Liver (tissue), 9 donors: Measurements from ENCODE around the gene PGBD5. TPM values are rescaled to one million over a fixed set of nuclear protein-coding genes. Genes with fewer than 3 reads are reported as not detected.

ENCODE experiments used
- DNase-seq: peaks from one replicate; pipeline ENCODE4 v3.0.0-alpha.2; 2017; ENCODE audit warnings: low spot score
- H3K27ac ChIP-seq, 2 donors: one replicate each; pipeline ENCODE4 v1.7.0; 2013; ENCODE audit warnings: inconsistent platforms in 2 of 2, low read length in 2 of 2, control low read depth in 1 of 2, low read depth in 1 of 2, mild to moderate bottlenecking in 1 of 2
- H3K27me3 ChIP-seq, 4 donors: one replicate each; pipeline versions ENCODE4 v1.6.1 to v1.7.0; 2013; ENCODE audit warnings: low read length in 3 of 4, inconsistent platforms in 1 of 4, mild to moderate bottlenecking in 1 of 4, moderate library complexity in 1 of 4; ENCODE audit not compliant: control insufficient read depth in 4 of 4, insufficient read depth in 4 of 4
- H3K36me3 ChIP-seq, 4 donors: one replicate each; pipeline versions ENCODE4 v1.6.1 to v1.7.0; 2013; ENCODE audit warnings: low read length in 3 of 4, mild to moderate bottlenecking in 3 of 4, low read depth in 1 of 4, moderate library complexity in 1 of 4; ENCODE audit not compliant: control insufficient read depth in 4 of 4, insufficient read depth in 3 of 4
- H3K4me1 ChIP-seq, 4 donors: one replicate each; pipeline versions ENCODE4 v1.6.1 to v1.7.0; 2013; ENCODE audit warnings: low read length in 3 of 4, mild to moderate bottlenecking in 3 of 4, moderate library complexity in 1 of 4; ENCODE audit not compliant: control insufficient read depth in 4 of 4, insufficient read depth in 4 of 4
- H3K4me3 ChIP-seq, 3 donors: one replicate each; pipeline versions ENCODE4 v1.6.1 to v1.7.0; 2013; ENCODE audit warnings: low read length in 3 of 3, control low read depth in 1 of 3, low read depth in 1 of 3, mild to moderate bottlenecking in 1 of 3
- H3K9ac ChIP-seq, 2 donors: one replicate each; pipeline ENCODE4 v1.7.0; 2013; ENCODE audit warnings: low read length in 2 of 2, mild to moderate bottlenecking in 2 of 2, moderate library complexity in 2 of 2, control low read depth in 1 of 2, low read depth in 1 of 2
- H3K9me3 ChIP-seq, 4 donors: one replicate each; pipeline versions ENCODE4 v1.6.1 to v1.7.0; 2013; ENCODE audit warnings: low read length in 3 of 4; ENCODE audit not compliant: control insufficient read depth in 4 of 4
- ATF3 ChIP-seq: IDR thresholded peaks from 2 replicates; pipeline ENCODE4 v1.6.1; 2016; ENCODE audit warnings: antibody characterized with exemption
- CTCF ChIP-seq: fragments of 150-350 bp; IDR thresholded peaks from 2 replicates; pipeline ENCODE4 v1.5.1; 2017; ENCODE audit warnings: improper control_type of control experiment, low read depth, low read length; ENCODE audit not compliant: missing input control
- EGR1 ChIP-seq, 2 donors: IDR thresholded peaks; 2 replicates each; pipeline ENCODE4 v1.6.1; 2016 to 2018; ENCODE audit warnings: antibody characterized with exemption in 2 of 2, low read depth in 2 of 2
- FOXA2 ChIP-seq: IDR thresholded peaks from 2 replicates; pipeline ENCODE4 v1.6.1; 2016; ENCODE audit warnings: antibody characterized with exemption
- GABPA ChIP-seq, 2 donors: IDR thresholded peaks in 1 of 2; conservative IDR thresholded peaks in 1 of 2; 2 replicates each; pipeline ENCODE4 v1.6.1; 2016; ENCODE audit warnings: antibody characterized with exemption in 2 of 2, mild to moderate bottlenecking in 1 of 2, moderate library complexity in 1 of 2
- HNF4A ChIP-seq, 2 donors: conservative IDR thresholded peaks; 2 replicates each; pipeline ENCODE4 v1.6.1; 2016; ENCODE audit warnings: antibody characterized with exemption in 2 of 2, mild to moderate bottlenecking in 2 of 2
- HNF4G ChIP-seq: IDR thresholded peaks from 2 replicates; pipeline ENCODE4 v1.6.1; 2016; ENCODE audit warnings: antibody characterized with exemption
- JUND ChIP-seq, 2 donors: IDR thresholded peaks; 2 replicates each; pipeline ENCODE4 v1.6.1; 2016; ENCODE audit warnings: antibody characterized with exemption in 2 of 2
- RAD21 ChIP-seq, 2 donors: IDR thresholded peaks; 2 replicates each; pipeline ENCODE4 v1.6.1; 2016; ENCODE audit warnings: antibody characterized with exemption in 2 of 2, mild to moderate bottlenecking in 2 of 2
- SP1 ChIP-seq: IDR thresholded peaks from 2 replicates; pipeline ENCODE4 v1.6.1; 2018; ENCODE audit warnings: antibody characterized with exemption, mild to moderate bottlenecking
- TAF1 ChIP-seq: conservative IDR thresholded peaks from 2 replicates; pipeline ENCODE4 v1.6.1; 2016; ENCODE audit warnings: antibody characterized with exemption, mild to moderate bottlenecking
- YY1 ChIP-seq: IDR thresholded peaks from 2 replicates; pipeline ENCODE4 v1.6.1; 2016; ENCODE audit warnings: antibody characterized with exemption, mild to moderate bottlenecking
- WGBS: extraction: QIAGEN DNeasy Blood & Tissue Kit; methylation state at CpG from one replicate; pipeline ENCODE4 v1.1.7; 2013; 5-methylcytosine and 5-hydroxymethylcytosine counted together
- polyA plus RNA-seq, 2 donors: library from polyadenylated mRNA; stranded (reverse) in 1 of 2; unstranded in 1 of 2; fragments of 200-250 nt in 1 of 2; fragments of >200 nt in 1 of 2; fragmentation: Nextera tagmentation in 1 of 2; extraction: Ambion mirVana in 1 of 2; gene quantifications; one replicate each; pipeline versions ENCODE4 v1.2.1 to v1.2.3, GENCODE V29; 2013 to 2015
- total RNA-seq, 2 donors: library from RNA; depleted of rRNA; stranded (reverse); fragments of >200 nt; gene quantifications; one replicate each; pipeline ENCODE4 v1.2.3, GENCODE V29; 2014
- TF ChIP-seq, protein P1 (sequence below): IDR thresholded peaks from 2 replicates; pipeline ENCODE4 v1.6.1; 2016; ENCODE audit warnings: antibody characterized with exemption, mild to moderate bottlenecking
- donor health status: healthy.
- donor health status: healthy.
- donor health status: healthy.
- donor health status: healthy.
- donor health status: healthy.

Gene PGBD5
- total and polyA plus RNA-seq, 4 donors, result 0.88 to 5.4 (median 2.7) TPM

GRCh38 chr1:230278376-230278775, 147.8 kb downstream of the PGBD5 start:
- no peak overlapping the region for H3K9ac ChIP-seq
- H3K36me3 ChIP-seq, result peaks cover 9 to 66% (median 41%) of the 10 kb centered on the region in 4 donors
- 96% methylated on average over 7 of the region's 7 CpGs for WGBS
- DNase-seq, result no peak
- no peaks in the 10 kb centered on the region for H3K27me3 ChIP-seq
- H3K9me3 ChIP-seq, result no peaks in the 10 kb centered on the region
- no peak overlapping the region for H3K27ac ChIP-seq
- TF ChIP-seq FOXA2 (no peak), RAD21 (IDR thresholded peaks at IDR 0.05) (no peak), JUND (IDR thresholded peaks at IDR 0.05) (no peak), CTCF (no peak)
- H3K4me3 ChIP-seq, result no peak overlapping the region
- H3K4me1 ChIP-seq, result no peaks in the 10 kb centered on the region

DNA sequence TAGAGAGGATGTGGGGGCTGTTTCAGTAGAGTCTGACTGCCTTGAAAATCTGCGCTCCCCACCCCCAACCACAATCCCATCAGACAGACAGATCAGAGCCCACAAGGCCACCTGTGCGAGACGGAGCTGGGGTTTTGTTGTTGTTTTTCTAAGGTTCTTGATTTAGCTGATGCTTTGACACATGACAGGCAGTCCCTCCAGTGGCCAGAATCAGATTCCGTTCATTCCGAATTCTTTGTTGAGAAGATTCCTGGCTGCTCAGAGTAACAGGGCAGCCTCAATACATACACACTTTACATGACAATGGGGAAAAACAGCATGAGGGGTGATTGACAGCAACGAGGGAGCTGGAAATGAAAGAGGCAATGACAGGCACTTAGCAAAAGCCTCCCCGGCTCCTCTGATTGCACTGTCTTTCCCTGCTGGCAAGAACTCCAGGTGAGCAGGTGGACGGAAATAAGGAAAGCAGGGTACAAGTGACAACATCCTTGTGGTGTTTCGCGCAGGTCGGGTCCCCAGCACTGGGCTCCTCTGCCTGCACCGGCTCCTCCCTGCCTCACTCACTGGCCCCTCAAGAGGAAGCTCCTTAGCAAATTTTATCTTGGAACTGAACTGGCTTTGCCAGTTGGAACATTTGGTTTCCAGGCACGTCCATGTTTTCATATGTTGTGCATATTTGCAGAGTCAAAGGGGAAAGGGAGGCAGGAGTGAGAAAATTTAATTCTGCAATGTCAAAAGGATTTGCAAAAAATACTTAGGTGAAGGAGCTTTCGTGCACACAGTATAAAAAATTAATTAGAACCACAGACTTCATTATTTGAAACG, 148.7 kb downstream of the PGBD5 start:
- DNase-seq, result no peak
- Histone ChIP-seq H3K36me3 (peaks cover 10 to 70% (median 41%) of the 10 kb centered on the region in 4 donors), H3K4me1 (no peaks in the 10 kb centered on the region), H3K9ac (no peak overlapping the region), H3K27ac (no peak overlapping the region), H3K4me3 (no peak overlapping the region), H3K27me3 (no peaks in the 10 kb centered on the region), H3K9me3 (no peaks in the 10 kb centered on the region)
- TF ChIP-seq CTCF (no peak), ATF3 (no peak), SP1 (no peak), GABPA (IDR thresholded peaks at IDR 0.05 in 1 of 2, conservative IDR thresholded peaks at IDR 0.05 in 1 of 2) (no peak), EGR1 (IDR thresholded peaks at IDR 0.05; ENCODE audit: low read depth in 2 of 2) (no peak), HNF4A (conservative IDR thresholded peaks at IDR 0.05) (no peak), YY1 (no peak), TAF1 (no peak), RAD21 (IDR thresholded peaks at IDR 0.05) (no peak), FOXA2 (no peak), HNF4G (no peak)
- TF ChIP-seq, protein P1, sequence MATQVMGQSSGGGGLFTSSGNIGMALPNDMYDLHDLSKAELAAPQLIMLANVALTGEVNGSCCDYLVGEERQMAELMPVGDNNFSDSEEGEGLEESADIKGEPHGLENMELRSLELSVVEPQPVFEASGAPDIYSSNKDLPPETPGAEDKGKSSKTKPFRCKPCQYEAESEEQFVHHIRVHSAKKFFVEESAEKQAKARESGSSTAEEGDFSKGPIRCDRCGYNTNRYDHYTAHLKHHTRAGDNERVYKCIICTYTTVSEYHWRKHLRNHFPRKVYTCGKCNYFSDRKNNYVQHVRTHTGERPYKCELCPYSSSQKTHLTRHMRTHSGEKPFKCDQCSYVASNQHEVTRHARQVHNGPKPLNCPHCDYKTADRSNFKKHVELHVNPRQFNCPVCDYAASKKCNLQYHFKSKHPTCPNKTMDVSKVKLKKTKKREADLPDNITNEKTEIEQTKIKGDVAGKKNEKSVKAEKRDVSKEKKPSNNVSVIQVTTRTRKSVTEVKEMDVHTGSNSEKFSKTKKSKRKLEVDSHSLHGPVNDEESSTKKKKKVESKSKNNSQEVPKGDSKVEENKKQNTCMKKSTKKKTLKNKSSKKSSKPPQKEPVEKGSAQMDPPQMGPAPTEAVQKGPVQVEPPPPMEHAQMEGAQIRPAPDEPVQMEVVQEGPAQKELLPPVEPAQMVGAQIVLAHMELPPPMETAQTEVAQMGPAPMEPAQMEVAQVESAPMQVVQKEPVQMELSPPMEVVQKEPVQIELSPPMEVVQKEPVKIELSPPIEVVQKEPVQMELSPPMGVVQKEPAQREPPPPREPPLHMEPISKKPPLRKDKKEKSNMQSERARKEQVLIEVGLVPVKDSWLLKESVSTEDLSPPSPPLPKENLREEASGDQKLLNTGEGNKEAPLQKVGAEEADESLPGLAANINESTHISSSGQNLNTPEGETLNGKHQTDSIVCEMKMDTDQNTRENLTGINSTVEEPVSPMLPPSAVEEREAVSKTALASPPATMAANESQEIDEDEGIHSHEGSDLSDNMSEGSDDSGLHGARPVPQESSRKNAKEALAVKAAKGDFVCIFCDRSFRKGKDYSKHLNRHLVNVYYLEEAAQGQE, result no peak
- 75% methylated on average over 15 of the region's 15 CpGs for WGBS
